Neuronal stem cell (in vitro differentiated cells): ENCODE measurements around the gene EYS.

ENCODE experiments used
- DNase-seq: peaks from one replicate; pipeline ENCODE4 v3.0.0-alpha.2; 2013; ENCODE audit warnings: low spot score
- H2AFZ ChIP-seq: one replicate; pipeline ENCODE4 v1.6.1; 2013; ENCODE audit warnings: mild to moderate bottlenecking, low read length, inconsistent platforms
- H2AK5ac ChIP-seq: 2 replicates; pipeline ENCODE4 v1.6.1; 2013; ENCODE audit warnings: low read depth, mild to moderate bottlenecking, inconsistent platforms, low read length, moderate library complexity, mixed read lengths
- H2BK120ac ChIP-seq: 2 replicates; pipeline ENCODE4 v1.6.1; 2013; ENCODE audit warnings: low read depth, mild to moderate bottlenecking, inconsistent platforms, low read length, moderate library complexity, mixed read lengths
- H2BK12ac ChIP-seq: one replicate; pipeline ENCODE4 v1.6.1; 2013; ENCODE audit warnings: low read length, inconsistent platforms
- H2BK15ac ChIP-seq: 2 replicates; pipeline ENCODE4 v1.6.1; 2013; ENCODE audit warnings: mild to moderate bottlenecking, low read length, inconsistent platforms, mixed read lengths
- H2BK5ac ChIP-seq: one replicate; pipeline ENCODE4 v1.6.1; 2013; ENCODE audit warnings: inconsistent platforms, mild to moderate bottlenecking, low read length, moderate library complexity
- H3K14ac ChIP-seq: one replicate; pipeline ENCODE4 v1.6.1; 2013; ENCODE audit warnings: low read length, inconsistent platforms
- H3K18ac ChIP-seq: 2 replicates; pipeline ENCODE4 v1.6.1; 2013; ENCODE audit warnings: low read length, inconsistent platforms
- H3K23ac ChIP-seq: 2 replicates; pipeline ENCODE4 v1.6.1; 2013; ENCODE audit warnings: low read depth, mild to moderate bottlenecking, mixed read lengths, low read length, inconsistent platforms; ENCODE audit not compliant: poor library complexity
- H3K27ac ChIP-seq: replicated peaks from 3 replicates; pipeline ENCODE4 v1.5.1; 2013; ENCODE audit warnings: low read length, inconsistent platforms
- H3K27me3 ChIP-seq, 3 experiments: 2 replicates each; pipeline ENCODE4 v1.6.1; 2013; ENCODE audit warnings: low read length in 3 of 3, mild to moderate bottlenecking in 2 of 3, inconsistent platforms in 1 of 3, low read depth in 1 of 3, mixed read lengths in 1 of 3, moderate library complexity in 1 of 3; ENCODE audit not compliant: control insufficient read depth in 3 of 3, insufficient read depth in 3 of 3
- H3K36me3 ChIP-seq, 2 donors: replicated peaks in 1 of 2; 2 replicates each; pipeline ENCODE4 v1.6.1; 2013; ENCODE audit warnings: low read length in 2 of 2; ENCODE audit not compliant: control insufficient read depth in 2 of 2, insufficient read depth in 2 of 2
- H3K4ac ChIP-seq: 2 replicates; pipeline ENCODE4 v1.6.1; 2013; ENCODE audit warnings: inconsistent platforms, mild to moderate bottlenecking, low read length, moderate library complexity
- H3K4me1 ChIP-seq, 2 donors: 1 replicate in 1 of 2; 2 replicates in 1 of 2; pipeline ENCODE4 v1.6.1; 2013; ENCODE audit warnings: low read length in 2 of 2, low read depth in 1 of 2; ENCODE audit not compliant: control insufficient read depth in 2 of 2, insufficient read depth in 1 of 2
- H3K4me2 ChIP-seq: one replicate; pipeline ENCODE4 v1.6.1; 2013; ENCODE audit warnings: mild to moderate bottlenecking, low read length, inconsistent platforms; ENCODE audit not compliant: insufficient read depth, poor library complexity, severe bottlenecking
- H3K4me3 ChIP-seq, 2 donors: 2 replicates each; pipeline ENCODE4 v1.5.1; 2013; ENCODE audit warnings: low read length in 2 of 2, mild to moderate bottlenecking in 2 of 2, inconsistent platforms in 1 of 2, moderate library complexity in 1 of 2
- H3K79me1 ChIP-seq: one replicate; pipeline ENCODE4 v1.6.1; 2013; ENCODE audit warnings: low read depth, mild to moderate bottlenecking, inconsistent platforms, low read length, moderate library complexity
- H3K9ac ChIP-seq: one replicate; pipeline ENCODE4 v1.6.1; 2013; ENCODE audit warnings: mild to moderate bottlenecking, low read depth, low read length, inconsistent platforms; ENCODE audit not compliant: poor library complexity
- H3K9me3 ChIP-seq, 2 donors: replicated peaks in 1 of 2; 2 replicates each; pipeline versions ENCODE3 to v1.6.1; 2013; ENCODE audit warnings: low read length in 2 of 2, mild to moderate bottlenecking in 2 of 2, inconsistent platforms in 1 of 2, low read depth in 1 of 2, mixed read lengths in 1 of 2, moderate library complexity in 1 of 2; ENCODE audit not compliant: control insufficient read depth in 2 of 2, insufficient read depth in 1 of 2
- H4K8ac ChIP-seq: one replicate; pipeline ENCODE4 v1.6.1; 2013; ENCODE audit warnings: low read depth, mild to moderate bottlenecking, inconsistent platforms, low read length, moderate library complexity
- H4K91ac ChIP-seq: one replicate; pipeline ENCODE4 v1.6.1; 2013; ENCODE audit warnings: low read length, low read depth, mild to moderate bottlenecking, inconsistent platforms; ENCODE audit not compliant: poor library complexity
- WGBS, 2 donors: extraction: QIAGEN DNeasy Blood & Tissue Kit; methylation state at CpG; one replicate each; pipeline ENCODE4 v1.1.7; 2013; ENCODE audit warnings: missing lambda C conversion rate in 2 of 2, mixed read lengths in 1 of 2; ENCODE audit not compliant: insufficient read length in 2 of 2, insufficient replicate concordance in 1 of 2; ENCODE audit errors: extremely low coverage in 2 of 2; 5-methylcytosine and 5-hydroxymethylcytosine counted together

Gene EYS

DNA sequence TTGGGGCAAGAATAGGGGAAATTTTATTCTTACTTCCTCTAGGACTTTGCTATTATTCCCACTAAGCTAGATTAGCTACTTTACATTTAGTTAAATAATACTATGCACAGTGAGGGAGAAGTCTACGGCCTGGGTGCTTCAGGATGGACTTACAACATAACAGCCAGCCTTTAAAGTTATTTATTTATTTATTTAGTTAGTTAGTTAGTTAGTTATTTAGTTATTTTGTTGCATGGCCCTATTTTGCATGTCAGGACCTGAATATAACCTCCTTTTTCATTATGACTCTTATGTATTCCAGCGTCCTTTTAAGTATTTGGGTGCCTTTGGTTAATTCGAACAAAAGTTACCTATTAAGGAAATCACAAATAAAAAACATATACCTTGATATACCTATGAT is 238.7 kb downstream of the EYS start:
- Histone ChIP-seq H3K9me3 (no peaks in the 10 kb centered on the region), H3K27ac (no peak overlapping the region), H4K8ac (no peak overlapping the region), H2AK5ac (no peak overlapping the region), H3K4me3 (no peak overlapping the region), H3K79me1 (no peaks in the 10 kb centered on the region), H2AFZ (no peak overlapping the region), H2BK5ac (no peak overlapping the region), H3K4ac (no peak overlapping the region), H2BK120ac (no peak overlapping the region), H3K18ac (no peak overlapping the region), H3K14ac (no peak overlapping the region), H3K4me2 (no peak overlapping the region), H2BK12ac (no peak overlapping the region), H3K9ac (no peak overlapping the region), H3K4me1 (no peaks in the 10 kb centered on the region), H3K36me3 (no peaks in the 10 kb centered on the region), H3K23ac (no peak overlapping the region), H4K91ac (no peak overlapping the region), H2BK15ac (no peak overlapping the region), H3K27me3 (no peaks in the 10 kb centered on the region)
- DNase-seq = no peak
- WGBS, 2 donors = no CpG with 5 or more reads among the region's 3 CpGs

DNA sequence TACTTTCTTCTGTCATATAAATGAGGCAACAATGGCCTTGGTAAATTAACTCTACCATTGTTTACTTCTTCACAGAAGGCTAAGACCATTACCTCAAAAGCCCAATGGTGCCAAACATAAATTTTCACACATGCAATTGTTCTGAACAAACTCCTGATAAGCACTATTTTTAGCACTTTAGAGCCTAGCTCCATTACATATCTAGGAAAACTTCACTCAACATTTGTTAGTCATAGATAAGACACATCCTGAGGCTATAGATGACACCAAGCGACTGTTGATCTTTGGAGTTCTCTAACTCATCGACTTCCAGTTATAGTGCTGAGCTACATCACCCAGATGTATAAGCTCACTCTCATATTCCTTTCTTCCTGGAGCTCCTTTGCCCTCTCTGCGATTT is 245.9 kb downstream of the EYS start:
- Histone ChIP-seq H3K27ac (no peak overlapping the region), H3K23ac (no peak overlapping the region), H3K79me1 (no peaks in the 10 kb centered on the region), H3K18ac (no peak overlapping the region), H3K4me3 (no peak overlapping the region), H3K14ac (no peak overlapping the region), H3K4me1 (no peaks in the 10 kb centered on the region), H3K4me2 (no peak overlapping the region), H4K91ac (no peak overlapping the region), H2BK120ac (no peak overlapping the region), H2BK5ac (no peak overlapping the region), H2BK12ac (no peak overlapping the region), H3K9me3 (no peaks in the 10 kb centered on the region), H4K8ac (no peak overlapping the region), H3K27me3 (no peaks in the 10 kb centered on the region), H2BK15ac (no peak overlapping the region), H2AFZ (peak overlapping the region; percentile 6), H3K36me3 (no peaks in the 10 kb centered on the region), H3K9ac (no peak overlapping the region), H2AK5ac (no peak overlapping the region), H3K4ac (no peak overlapping the region)
- no peak for DNase-seq
- no CpG with 5 or more reads among the region's 3 CpGs for WGBS, 2 donors

DNA sequence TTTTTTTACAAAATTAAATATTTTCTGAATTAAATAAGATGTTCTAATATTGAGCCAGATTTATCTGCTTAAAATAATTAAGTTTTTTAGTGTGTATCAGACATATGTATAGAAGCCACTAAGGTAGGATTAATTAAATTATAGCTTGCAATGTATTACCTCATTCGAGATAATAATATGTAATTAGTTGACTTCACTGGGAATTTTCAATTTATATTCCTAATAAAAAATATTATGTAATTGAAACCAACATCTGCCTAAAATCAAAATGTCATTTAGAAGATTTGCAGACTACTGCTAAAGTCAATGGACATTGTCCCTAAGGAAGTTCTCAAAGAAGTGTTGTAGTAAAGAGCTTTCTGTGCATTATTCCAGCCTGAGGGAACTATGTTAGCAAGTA is 254.7 kb downstream of the EYS start:
- Histone ChIP-seq H3K79me1 (no peaks in the 10 kb centered on the region), H3K4me1 (no peaks in the 10 kb centered on the region), H2BK5ac (no peak overlapping the region), H3K9ac (no peak overlapping the region), H2BK120ac (no peak overlapping the region), H3K14ac (no peak overlapping the region), H3K27me3 (no peaks in the 10 kb centered on the region), H4K91ac (no peak overlapping the region), H2AK5ac (no peak overlapping the region), H2AFZ (no peak overlapping the region), H2BK15ac (no peak overlapping the region), H3K4me2 (no peak overlapping the region), H3K9me3 (no peaks in the 10 kb centered on the region), H2BK12ac (no peak overlapping the region), H3K4ac (no peak overlapping the region), H3K23ac (no peak overlapping the region), H3K18ac (no peak overlapping the region), H4K8ac (no peak overlapping the region), H3K4me3 (no peak overlapping the region), H3K27ac (no peak overlapping the region), H3K36me3 (no peaks in the 10 kb centered on the region)
- no CpG with 5 or more reads among the region's 1 CpG for WGBS, 2 donors
- DNase-seq = no peak

DNA sequence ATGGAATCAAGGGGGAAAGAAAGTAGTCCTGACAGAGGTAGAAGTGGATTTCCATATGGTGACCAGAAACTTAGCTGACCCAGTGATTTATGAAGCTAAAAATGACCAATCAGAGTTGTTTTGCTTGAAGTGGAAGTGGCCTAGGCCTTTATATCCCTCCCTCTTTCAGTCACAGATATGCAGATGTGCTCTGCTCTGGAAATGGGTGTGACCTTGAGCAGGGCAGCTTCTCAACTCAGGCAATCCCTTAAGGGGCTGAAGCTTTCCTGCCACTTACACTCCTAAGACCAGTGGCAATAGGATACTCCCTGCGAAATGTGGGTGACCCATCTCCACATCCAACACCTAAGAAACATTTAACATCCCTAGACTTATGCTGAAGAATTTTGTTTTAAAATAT is 256.6 kb downstream of the EYS start:
- Histone ChIP-seq H3K18ac (no peak overlapping the region), H2BK15ac (no peak overlapping the region), H2BK120ac (no peak overlapping the region), H3K27ac (no peak overlapping the region), H3K36me3 (no peaks in the 10 kb centered on the region), H3K4ac (no peak overlapping the region), H3K4me1 (no peaks in the 10 kb centered on the region), H4K8ac (no peak overlapping the region), H3K27me3 (no peaks in the 10 kb centered on the region), H2BK5ac (no peak overlapping the region), H3K4me2 (no peak overlapping the region), H3K23ac (no peak overlapping the region), H3K14ac (no peak overlapping the region), H3K9ac (no peak overlapping the region), H3K79me1 (no peaks in the 10 kb centered on the region), H2AFZ (peak overlapping the region; percentile 54), H2AK5ac (no peak overlapping the region), H4K91ac (no peak overlapping the region), H2BK12ac (no peak overlapping the region), H3K4me3 (no peak overlapping the region), H3K9me3 (no peaks in the 10 kb centered on the region)
- WGBS, 2 donors = no CpG with 5 or more reads among the region's 1 CpG
- no peak for DNase-seq
